Measurements from ENCODE around the gene SPN.

DNA sequence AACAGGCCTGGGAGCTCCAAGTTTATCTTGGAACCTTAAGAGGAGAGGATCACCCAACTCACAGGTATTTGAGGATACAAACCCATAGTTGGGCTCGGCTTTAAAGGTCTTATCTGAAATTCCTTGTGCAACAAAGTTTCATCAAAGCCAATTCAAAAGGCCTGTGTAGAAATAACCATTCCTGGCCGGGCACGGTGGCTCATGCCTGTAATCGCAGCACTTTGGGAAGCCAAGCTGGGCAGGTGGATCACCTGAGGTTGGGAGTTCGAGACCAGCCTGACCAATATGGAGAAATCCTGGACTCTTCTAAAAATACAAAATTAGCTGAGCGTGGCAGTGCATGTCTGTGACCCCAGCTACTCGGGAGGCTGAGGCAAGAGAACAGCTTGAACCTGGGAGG, 54.1 kb downstream of the SPN start:
- TF ChIP-seq, protein P1, sequence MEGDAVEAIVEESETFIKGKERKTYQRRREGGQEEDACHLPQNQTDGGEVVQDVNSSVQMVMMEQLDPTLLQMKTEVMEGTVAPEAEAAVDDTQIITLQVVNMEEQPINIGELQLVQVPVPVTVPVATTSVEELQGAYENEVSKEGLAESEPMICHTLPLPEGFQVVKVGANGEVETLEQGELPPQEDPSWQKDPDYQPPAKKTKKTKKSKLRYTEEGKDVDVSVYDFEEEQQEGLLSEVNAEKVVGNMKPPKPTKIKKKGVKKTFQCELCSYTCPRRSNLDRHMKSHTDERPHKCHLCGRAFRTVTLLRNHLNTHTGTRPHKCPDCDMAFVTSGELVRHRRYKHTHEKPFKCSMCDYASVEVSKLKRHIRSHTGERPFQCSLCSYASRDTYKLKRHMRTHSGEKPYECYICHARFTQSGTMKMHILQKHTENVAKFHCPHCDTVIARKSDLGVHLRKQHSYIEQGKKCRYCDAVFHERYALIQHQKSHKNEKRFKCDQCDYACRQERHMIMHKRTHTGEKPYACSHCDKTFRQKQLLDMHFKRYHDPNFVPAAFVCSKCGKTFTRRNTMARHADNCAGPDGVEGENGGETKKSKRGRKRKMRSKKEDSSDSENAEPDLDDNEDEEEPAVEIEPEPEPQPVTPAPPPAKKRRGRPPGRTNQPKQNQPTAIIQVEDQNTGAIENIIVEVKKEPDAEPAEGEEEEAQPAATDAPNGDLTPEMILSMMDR (IDR thresholded peaks at IDR 0.05): no peak
- no peak for TF ChIP-seq POLR2A (IDR thresholded peaks at IDR 0.05)
